HEK293 (cell line): ENCODE data around the gene CNTFR.

ENCODE experiments used
- KLF10 ChIP-seq: fragments of 450-650 bp; IDR thresholded peaks from 2 replicates; pipeline ENCODE4 v1.5.1; 2018; ENCODE audit warnings: missing biosample characterization, mild to moderate bottlenecking, missing genetic modification characterization
- ZNF10 ChIP-seq: fragments of 450-650 bp; formaldehyde crosslinking; IDR thresholded peaks from 2 replicates; pipeline ENCODE4 v1.5.1; 2017; ENCODE audit warnings: missing biosample characterization, missing genetic modification characterization
- ZNF175 ChIP-seq: fragments of 450-650 bp; formaldehyde crosslinking; IDR thresholded peaks from 2 replicates; pipeline ENCODE4 v1.5.1; 2016; ENCODE audit warnings: missing biosample characterization, missing genetic modification characterization
- ZNF239 ChIP-seq: fragments of 450-650 bp; formaldehyde crosslinking; IDR thresholded peaks from 2 replicates; pipeline ENCODE4 v1.5.1; 2016; ENCODE audit warnings: missing biosample characterization, missing genetic modification characterization
- ZNF585B ChIP-seq: fragments of 450-650 bp; formaldehyde crosslinking; IDR thresholded peaks from 2 replicates; pipeline ENCODE4 v1.5.1; 2016; ENCODE audit warnings: missing biosample characterization, missing genetic modification characterization
- TF ChIP-seq, protein P1 (sequence below): fragments of 450-650 bp; formaldehyde crosslinking; IDR thresholded peaks from 2 replicates; pipeline ENCODE4 v1.5.1; 2016; ENCODE audit warnings: missing biosample characterization, missing genetic modification characterization
- TF ChIP-seq, protein P2 (sequence below): fragments of 450-650 bp; formaldehyde crosslinking; conservative IDR thresholded peaks from 2 replicates; pipeline ENCODE4 v1.5.1; 2016; ENCODE audit warnings: low read depth, missing biosample characterization, missing genetic modification characterization

DNA sequence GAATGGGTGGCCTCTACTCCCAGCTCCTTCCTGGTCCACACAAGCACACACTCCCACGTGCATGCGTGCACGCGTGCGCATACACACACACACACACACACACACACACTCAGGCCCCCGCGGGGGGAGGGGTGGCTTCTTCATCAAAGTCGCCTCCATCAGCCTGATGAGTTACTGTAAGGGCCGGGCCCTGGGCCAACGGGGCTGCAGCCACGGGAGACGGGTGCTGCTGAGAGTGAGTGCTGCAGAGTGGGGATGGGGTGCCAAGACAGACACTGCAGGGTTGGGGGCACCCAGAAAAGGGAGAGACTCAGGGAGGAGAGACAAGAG lies 18.1 kb downstream of the CNTFR start:
- TF ChIP-seq, protein P1, sequence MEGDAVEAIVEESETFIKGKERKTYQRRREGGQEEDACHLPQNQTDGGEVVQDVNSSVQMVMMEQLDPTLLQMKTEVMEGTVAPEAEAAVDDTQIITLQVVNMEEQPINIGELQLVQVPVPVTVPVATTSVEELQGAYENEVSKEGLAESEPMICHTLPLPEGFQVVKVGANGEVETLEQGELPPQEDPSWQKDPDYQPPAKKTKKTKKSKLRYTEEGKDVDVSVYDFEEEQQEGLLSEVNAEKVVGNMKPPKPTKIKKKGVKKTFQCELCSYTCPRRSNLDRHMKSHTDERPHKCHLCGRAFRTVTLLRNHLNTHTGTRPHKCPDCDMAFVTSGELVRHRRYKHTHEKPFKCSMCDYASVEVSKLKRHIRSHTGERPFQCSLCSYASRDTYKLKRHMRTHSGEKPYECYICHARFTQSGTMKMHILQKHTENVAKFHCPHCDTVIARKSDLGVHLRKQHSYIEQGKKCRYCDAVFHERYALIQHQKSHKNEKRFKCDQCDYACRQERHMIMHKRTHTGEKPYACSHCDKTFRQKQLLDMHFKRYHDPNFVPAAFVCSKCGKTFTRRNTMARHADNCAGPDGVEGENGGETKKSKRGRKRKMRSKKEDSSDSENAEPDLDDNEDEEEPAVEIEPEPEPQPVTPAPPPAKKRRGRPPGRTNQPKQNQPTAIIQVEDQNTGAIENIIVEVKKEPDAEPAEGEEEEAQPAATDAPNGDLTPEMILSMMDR (tag by site-specific recombination), result no peak
- TF ChIP-seq, protein P2, sequence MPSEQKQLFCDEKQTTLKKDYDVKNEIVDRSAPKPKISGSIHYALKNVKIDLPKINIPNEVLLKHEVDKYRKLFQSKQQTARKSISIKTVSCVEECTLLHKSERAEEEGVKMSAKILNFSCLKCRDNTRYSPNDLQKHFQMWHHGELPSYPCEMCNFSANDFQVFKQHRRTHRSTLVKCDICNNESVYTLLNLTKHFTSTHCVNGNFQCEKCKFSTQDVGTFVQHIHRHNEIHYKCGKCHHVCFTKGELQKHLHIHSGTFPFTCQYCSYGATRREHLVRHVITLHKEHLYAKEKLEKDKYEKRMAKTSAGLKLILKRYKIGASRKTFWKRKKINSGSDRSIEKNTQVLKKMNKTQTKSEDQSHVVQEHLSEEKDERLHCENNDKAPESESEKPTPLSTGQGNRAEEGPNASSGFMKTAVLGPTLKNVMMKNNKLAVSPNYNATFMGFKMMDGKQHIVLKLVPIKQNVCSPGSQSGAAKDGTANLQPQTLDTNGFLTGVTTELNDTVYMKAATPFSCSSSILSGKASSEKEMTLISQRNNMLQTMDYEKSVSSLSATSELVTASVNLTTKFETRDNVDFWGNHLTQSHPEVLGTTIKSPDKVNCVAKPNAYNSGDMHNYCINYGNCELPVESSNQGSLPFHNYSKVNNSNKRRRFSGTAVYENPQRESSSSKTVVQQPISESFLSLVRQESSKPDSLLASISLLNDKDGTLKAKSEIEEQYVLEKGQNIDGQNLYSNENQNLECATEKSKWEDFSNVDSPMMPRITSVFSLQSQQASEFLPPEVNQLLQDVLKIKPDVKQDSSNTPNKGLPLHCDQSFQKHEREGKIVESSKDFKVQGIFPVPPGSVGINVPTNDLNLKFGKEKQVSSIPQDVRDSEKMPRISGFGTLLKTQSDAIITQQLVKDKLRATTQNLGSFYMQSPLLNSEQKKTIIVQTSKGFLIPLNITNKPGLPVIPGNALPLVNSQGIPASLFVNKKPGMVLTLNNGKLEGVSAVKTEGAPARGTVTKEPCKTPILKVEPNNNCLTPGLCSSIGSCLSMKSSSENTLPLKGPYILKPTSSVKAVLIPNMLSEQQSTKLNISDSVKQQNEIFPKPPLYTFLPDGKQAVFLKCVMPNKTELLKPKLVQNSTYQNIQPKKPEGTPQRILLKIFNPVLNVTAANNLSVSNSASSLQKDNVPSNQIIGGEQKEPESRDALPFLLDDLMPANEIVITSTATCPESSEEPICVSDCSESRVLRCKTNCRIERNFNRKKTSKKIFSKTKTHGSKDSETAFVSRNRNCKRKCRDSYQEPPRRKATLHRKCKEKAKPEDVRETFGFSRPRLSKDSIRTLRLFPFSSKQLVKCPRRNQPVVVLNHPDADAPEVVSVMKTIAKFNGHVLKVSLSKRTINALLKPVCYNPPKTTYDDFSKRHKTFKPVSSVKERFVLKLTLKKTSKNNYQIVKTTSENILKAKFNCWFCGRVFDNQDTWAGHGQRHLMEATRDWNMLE, result no peak
- TF ChIP-seq ZNF10 (no peak), ZNF175 (tag by site-specific recombination) (no peak), ZNF239 (tag by site-specific recombination) (no peak), KLF10 (no peak), ZNF585B (tag by site-specific recombination) (no peak)
